ENCODE data around the gene CREB5. TPM values are rescaled to one million over a fixed set of nuclear protein-coding genes. Genes with fewer than 3 reads are reported as not detected.

The CREB5 gene
- total RNA-seq, 1 donor from 2014 or later, result 0.80 TPM

DNA sequence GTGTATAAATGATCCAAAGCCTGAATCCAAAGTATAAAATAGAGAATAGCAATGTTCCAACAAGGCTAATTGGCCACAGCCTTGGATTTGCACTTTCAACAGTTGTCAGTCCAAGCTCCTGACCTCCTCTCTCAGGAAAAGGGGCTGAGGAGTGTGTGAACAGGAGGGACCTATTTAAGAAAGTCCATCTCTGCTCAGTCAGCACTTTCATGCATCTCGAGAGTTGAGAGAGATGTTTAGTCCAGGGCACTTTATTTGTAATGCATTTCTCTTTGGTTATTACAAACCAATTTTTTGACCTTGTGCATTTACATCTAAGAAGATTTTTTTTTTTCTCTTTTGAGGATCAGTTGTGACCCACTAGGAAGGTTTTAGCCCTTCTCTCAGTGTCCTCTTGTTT is 244.2 kb downstream of the CREB5 start:
- H3K4me1 Mint-ChIP-seq, result no peaks in the 10 kb centered on the region
- no peak overlapping the region for H3K4me3 Mint-ChIP-seq
- H3K9me3 Mint-ChIP-seq, result peaks cover 9% of the 10 kb centered on the region
- no peak overlapping the region for H3K27ac Mint-ChIP-seq
- intact Hi-C loops (cut with micrococcal nuclease), result no loop called here
- H3K36me3 Mint-ChIP-seq (ENCODE audit: low read depth), result peaks cover 3% of the 10 kb centered on the region
- DNase-seq, result no peak
- CTCF ChIA-PET, result no interaction called here
- TF ChIP-seq, protein P1, sequence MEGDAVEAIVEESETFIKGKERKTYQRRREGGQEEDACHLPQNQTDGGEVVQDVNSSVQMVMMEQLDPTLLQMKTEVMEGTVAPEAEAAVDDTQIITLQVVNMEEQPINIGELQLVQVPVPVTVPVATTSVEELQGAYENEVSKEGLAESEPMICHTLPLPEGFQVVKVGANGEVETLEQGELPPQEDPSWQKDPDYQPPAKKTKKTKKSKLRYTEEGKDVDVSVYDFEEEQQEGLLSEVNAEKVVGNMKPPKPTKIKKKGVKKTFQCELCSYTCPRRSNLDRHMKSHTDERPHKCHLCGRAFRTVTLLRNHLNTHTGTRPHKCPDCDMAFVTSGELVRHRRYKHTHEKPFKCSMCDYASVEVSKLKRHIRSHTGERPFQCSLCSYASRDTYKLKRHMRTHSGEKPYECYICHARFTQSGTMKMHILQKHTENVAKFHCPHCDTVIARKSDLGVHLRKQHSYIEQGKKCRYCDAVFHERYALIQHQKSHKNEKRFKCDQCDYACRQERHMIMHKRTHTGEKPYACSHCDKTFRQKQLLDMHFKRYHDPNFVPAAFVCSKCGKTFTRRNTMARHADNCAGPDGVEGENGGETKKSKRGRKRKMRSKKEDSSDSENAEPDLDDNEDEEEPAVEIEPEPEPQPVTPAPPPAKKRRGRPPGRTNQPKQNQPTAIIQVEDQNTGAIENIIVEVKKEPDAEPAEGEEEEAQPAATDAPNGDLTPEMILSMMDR (IDR thresholded peaks at IDR 0.05), result no peak
- no peaks in the 10 kb centered on the region for H3K27me3 Mint-ChIP-seq
- ATAC-seq (ENCODE audit: low read depth), result no peak
- POLR2A ChIA-PET, result no interaction called here

- ChIA-PET POLR2A (no interaction called here), CTCF (no interaction called here)
- DNase-seq, result no peak
- TF ChIP-seq, protein P1 (IDR thresholded peaks at IDR 0.05), result no peak
- ATAC-seq (ENCODE audit: low read depth), result no peak
- no peak overlapping the region for H3K27ac Mint-ChIP-seq
- peaks cover 3% of the 10 kb centered on the region for H3K36me3 Mint-ChIP-seq (ENCODE audit: low read depth)
- H3K4me3 Mint-ChIP-seq, result no peak overlapping the region
- H3K27me3 Mint-ChIP-seq, result peaks cover 3% of the 10 kb centered on the region
- H3K9me3 Mint-ChIP-seq, result peaks cover 9% of the 10 kb centered on the region
- intact Hi-C loops (cut with micrococcal nuclease), result no loop called here
- peaks cover 10% of the 10 kb centered on the region for H3K4me1 Mint-ChIP-seq
These were observed 246.1 kb downstream of the CREB5 start for GRCh38 chr7:28658381-28658780.

DNA sequence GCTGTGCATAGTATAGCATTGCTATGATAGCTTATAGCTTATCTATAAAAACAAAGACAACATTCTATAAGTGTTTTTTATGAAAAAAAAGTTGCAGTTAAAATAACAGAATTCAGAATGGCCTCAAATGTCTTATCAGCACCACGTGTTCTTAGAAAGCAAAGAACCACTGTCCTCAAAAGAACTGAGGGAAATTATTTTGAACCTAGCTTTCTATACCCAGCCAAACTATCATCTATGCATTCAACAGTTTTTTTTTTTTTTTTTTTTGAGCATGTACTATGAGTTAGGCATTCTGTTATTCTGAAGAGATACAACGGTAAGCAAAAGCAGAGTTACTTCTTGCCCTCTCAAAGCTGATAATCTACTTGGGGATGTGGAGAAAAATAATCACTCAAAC is 247.8 kb downstream of the CREB5 start:
- intact Hi-C loops (cut with micrococcal nuclease), result no loop called here
- Mint-ChIP-seq H3K36me3 (ENCODE audit: low read depth) (peaks cover 3% of the 10 kb centered on the region), H3K27me3 (peaks cover 6% of the 10 kb centered on the region), H3K9me3 (peaks cover 9% of the 10 kb centered on the region), H3K4me1 (peaks cover 10% of the 10 kb centered on the region), H3K4me3 (no peak overlapping the region), H3K27ac (no peak overlapping the region)
- POLR2A ChIA-PET, result no interaction called here
- CTCF ChIA-PET, result no interaction called here
- TF ChIP-seq, protein P1 (IDR thresholded peaks at IDR 0.05), result no peak
- ATAC-seq (ENCODE audit: low read depth) (no peak), DNase-seq (no peak)

GRCh38 chr7:28661826-28662595 is 249.7 kb downstream of the CREB5 start:
- peaks cover 9% of the 10 kb centered on the region for H3K9me3 Mint-ChIP-seq
- TF ChIP-seq, protein P1 (IDR thresholded peaks at IDR 0.05), result no peak
- peaks cover 6% of the 10 kb centered on the region for H3K27me3 Mint-ChIP-seq
- ChIA-PET CTCF (no interaction called here), POLR2A (interaction anchor here (0.6 kb wide), 2 partner anchors 43 to 215 kb away, joined by 4 to 6 read pairs; no protein-coding TSS in a partner anchor)
- no peak overlapping the region for H3K27ac Mint-ChIP-seq
- no peak for ATAC-seq (ENCODE audit: low read depth)
- no peak overlapping the region for H3K4me3 Mint-ChIP-seq
- DNase-seq, result no peak
- peaks cover 3% of the 10 kb centered on the region for H3K36me3 Mint-ChIP-seq (ENCODE audit: low read depth)
- intact Hi-C loops (cut with micrococcal nuclease), result no loop called here
- H3K4me1 Mint-ChIP-seq, result peaks cover 10% of the 10 kb centered on the region

GRCh38 chr7:28666154-28666553 is 253.8 kb downstream of the CREB5 start:
- Mint-ChIP-seq H3K36me3 (ENCODE audit: low read depth) (no peaks in the 10 kb centered on the region), H3K9me3 (peaks cover under 1% of the 10 kb centered on the region), H3K27ac (no peak overlapping the region), H3K4me1 (peaks cover 10% of the 10 kb centered on the region), H3K27me3 (peaks cover 6% of the 10 kb centered on the region), H3K4me3 (no peak overlapping the region)
- CTCF ChIA-PET, result no interaction called here
- intact Hi-C loops (cut with micrococcal nuclease), result no loop called here
- ATAC-seq (ENCODE audit: low read depth) (no peak), DNase-seq (no peak)
- TF ChIP-seq, protein P1 (IDR thresholded peaks at IDR 0.05), result no peak
- POLR2A ChIA-PET, result no interaction called here
